GM18526 (cell line): Measurements from ENCODE around the gene IFT43.

Experiments used
- POLR2A ChIP-seq: IDR thresholded peaks from 3 replicates; pipeline ENCODE4 v1.6.1; 2011; ENCODE audit not compliant: insufficient read length; ENCODE audit errors: extremely low read depth

Gene IFT43

DNA sequence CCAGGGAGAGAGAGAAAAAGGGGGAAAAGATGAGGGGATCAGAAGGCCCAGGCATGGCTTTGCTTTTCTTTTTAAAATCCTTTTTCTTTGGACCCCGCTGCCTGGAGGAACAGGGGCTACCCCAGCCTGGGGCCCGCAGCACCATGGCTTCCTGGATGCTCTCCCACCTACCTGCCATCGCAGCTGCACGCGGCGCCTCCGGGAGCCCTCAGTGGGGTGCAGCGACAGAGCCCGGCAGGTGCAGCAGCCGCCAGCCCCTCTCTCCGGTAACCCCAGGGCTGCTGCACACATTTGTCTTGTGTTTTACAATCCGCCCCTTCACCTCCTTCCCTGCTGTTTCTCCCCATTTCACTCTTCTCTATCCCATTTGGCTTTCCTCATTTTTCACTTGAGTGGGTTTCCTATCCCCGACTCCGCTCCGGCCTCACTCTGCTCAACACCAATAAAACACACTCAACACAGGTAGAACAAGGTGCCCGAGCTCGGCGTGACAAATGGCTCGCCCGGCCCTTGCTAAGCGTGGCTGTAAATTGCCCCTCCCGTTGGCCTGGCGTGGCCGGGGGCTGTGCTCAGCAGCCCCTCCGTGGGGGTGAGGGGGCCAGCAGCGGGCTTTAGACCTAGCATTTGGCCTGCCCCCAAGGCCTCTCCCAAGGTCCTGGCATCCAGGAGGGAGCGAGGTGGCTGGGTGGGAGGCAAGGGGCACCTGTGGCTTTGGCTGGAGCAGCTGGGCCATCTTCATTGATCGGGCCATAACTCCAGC is 113.5 kb downstream of the IFT43 start:
- TF ChIP-seq POLR2A, result no peak

- no peak for TF ChIP-seq POLR2A
These were observed 114.7 kb downstream of the IFT43 start for GRCh38 chr14:76100236-76100635.

DNA sequence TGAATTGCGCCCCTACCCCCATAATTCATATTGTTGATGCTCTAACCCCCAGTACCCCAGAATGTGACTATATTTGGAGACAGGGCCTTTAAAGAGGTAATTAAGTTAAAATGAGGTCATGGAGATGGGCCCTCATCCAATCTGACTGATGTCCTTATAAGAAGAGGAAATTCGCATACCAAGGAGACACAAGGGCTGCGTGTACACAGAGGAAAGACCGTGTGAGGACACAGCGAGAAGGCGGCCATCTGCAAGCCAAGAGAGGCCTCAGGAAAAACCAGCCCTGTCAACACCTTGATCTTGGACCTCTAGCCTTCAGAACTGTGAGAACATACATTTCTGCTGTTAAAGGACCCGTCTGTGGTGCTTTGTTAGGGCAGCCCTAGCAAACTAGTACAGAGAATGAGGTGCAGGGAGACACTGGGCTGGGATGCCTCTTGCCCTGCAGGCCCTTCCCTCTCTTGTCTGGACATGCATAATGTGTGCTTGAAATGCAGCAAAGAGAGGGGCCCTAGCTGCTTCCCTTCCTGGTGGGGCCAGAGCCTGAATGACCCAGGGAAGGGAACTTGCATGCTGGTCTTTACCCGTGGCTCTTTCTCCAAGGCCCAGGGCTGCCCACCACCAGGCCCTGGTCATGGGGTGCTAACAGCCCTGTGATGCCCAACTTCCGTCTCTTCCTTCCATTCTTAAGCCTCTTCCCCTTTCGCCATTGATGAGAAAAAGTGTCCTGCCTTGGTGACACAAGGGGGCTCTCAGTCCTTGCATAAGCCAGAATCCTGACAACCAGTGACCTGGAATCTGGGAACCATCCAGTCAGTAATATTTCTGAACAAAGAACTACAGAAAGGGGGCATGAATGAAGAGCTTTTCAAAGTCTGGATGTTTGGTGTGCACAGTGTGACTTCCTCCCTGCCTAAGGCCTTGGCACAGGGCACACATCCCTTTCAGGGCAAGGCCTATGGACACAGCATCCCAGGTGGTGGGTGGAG is 116.1 kb downstream of the IFT43 start:
- TF ChIP-seq POLR2A, result no peak

GRCh38 chr14:76104802-76105355 is 119.3 kb downstream of the IFT43 start:
- no peak for TF ChIP-seq POLR2A

- TF ChIP-seq POLR2A, result no peak
These were observed 120.6 kb downstream of the IFT43 start for GRCh38 chr14:76106188-76106587.

DNA sequence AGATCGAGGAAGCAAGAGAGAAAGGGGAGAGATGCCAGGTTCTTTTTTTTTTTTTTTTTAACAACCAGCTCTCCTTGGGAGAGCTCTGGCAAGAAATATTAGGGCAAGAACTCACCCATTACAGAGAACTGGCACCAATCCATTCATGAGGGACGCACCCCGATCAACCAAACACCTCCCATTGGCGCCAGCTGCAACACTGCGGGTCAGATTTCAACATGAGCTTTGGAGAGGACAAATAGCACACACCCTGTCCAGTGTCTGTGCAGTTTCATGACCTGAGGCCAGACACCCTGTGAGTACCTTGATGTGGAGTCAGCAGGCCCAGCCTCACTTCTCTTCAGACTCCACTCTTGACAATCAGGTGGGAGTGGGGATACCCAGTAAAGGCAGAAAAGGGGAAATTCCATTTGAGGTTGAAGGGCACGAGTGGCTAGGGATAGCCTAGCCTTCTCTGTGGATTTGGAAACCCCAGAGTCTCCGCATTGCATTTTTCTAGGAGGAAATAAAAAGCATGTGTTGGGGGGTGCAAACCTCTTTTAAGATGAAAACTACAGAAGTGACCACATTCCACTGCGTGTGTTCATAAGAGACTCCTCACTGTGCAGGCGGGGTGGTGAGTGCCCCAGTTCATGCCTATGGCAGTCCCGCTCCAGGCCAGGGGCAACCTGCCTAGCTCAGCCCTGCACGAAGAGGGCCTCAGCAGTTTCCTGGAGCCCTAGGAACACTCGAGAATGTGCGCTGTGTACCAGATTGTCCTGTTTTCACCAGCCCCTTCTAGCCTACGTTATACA is 123.7 kb downstream of the IFT43 start:
- no peak for TF ChIP-seq POLR2A

DNA sequence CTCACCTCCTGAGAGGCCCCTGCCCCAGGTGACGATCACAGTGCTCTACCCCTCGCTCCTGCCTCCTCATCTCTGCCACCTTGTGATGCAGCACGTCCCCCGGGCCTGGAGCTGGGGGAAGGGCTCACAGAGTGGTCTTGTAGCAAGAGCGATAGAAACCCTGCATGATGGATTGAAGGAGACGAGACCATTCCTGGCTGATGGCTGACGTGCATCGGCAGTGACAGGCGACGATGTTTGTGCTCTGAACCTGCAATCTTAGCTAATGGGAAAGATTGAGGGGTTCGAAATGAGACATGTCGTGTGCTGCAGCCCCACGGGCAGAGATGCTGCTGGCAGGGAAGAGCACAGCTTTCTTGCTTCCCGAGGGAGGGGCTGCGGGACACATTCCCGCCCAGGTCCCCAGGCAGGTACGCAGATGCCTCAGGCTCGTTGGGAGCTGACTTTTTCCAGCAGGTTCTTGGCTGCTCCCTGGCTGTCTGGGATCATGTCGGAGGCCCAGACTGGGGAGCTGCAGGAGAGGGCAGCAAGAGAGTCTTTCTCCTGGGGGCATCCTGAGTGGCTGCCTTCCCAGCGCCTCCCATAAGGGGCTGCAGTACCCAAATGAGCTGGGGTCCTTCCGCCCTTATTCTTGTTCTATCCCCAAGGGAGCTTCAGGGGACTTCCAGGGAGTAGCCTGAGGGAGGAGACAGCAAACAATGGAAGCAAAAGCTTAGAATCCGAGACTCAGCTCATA is 127.5 kb downstream of the IFT43 start:
- TF ChIP-seq POLR2A, result no peak

- no peak for TF ChIP-seq POLR2A
These were observed 128.1 kb downstream of the IFT43 start for GRCh38 chr14:76113691-76114090.

DNA sequence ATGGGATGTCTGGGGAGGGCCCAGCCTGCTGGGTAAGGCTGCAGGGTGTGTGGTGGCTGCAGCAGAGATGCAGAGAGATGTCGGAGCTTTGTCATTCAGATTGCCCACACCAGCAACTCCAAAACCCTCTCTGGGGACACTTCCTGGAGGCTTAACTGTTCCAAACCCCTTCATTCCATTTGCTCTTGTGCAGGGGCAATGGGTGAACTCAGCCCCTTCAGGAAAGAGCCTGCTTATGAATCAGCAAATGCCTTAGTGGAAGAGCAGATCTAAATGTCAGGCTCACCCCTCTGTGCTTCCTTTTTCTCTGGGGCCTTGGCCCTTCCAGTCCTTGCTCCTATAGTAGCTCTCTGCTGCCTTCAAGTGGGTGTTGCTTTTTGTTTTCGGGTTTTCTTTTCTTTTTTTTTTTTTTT is 129.5 kb downstream of the IFT43 start:
- TF ChIP-seq POLR2A, result no peak

DNA sequence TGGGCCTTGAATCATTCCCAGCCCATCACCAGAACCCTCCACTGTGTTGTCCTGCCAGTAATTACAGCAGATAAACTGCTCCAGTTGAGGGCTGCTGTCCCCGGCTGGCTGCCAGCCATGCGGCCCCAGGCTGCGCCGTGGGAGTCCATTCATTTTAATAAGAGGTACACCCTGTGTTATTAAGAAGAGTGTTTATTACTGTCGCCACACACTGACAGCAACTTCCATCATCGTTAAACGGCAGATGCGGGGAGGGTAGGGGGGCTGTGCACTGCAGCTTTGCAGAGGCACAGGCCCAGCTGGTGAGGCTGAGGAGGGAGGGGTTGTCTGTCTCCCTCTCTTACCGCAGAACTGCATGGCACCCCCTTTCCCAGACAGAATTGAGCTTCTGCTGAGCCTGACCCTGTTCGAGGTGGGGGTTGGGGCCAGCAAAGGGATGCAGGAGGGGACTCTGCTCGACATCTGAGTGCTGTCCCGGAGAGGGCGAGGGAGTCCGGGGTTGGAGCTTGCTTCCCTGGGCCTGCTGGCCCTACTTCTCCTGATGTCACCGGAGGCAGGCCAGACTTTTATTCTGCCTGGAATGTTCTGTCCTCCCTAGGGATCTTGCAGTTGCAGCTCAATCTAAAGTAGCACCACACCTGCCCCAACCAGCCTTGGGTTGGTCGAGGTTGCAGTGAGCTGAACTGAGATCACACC is 132.4 kb downstream of the IFT43 start:
- TF ChIP-seq POLR2A, result no peak

- TF ChIP-seq POLR2A, result no peak
These were observed 133.0 kb downstream of the IFT43 start for GRCh38 chr14:76118594-76118993.

DNA sequence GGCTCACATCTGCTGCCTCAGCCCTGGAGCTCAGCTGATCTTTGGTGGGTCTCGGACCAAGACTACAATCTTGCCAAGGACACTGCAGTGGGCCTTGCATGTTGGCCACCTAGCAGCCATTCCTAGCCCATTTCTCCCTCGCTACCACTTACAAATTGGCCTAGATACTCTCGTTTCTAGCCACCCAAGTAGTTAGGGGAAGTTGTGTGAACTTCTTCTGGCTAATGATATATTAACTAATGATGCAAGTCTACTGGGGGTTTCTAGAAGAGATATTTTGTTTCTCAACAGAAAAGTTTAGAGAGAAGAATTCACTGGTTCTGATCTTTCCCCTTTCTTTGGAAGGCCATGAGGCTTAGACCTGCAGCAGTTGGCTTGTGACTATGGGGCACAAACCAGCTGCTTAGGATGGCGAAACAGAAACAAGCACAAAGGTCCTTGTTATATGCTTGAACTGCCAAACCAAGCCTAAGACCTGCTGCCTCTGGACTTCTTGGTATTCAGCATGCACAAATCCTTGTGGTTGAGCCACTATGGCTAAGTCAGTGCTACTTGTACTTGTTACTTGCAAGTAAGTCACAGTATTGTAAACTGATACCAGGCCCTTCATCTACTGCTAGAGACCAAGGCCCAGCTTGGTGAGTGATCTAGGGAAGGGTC is 135.7 kb downstream of the IFT43 start:
- TF ChIP-seq POLR2A, result no peak

GRCh38 chr14:76123426-76124225 is 138.1 kb downstream of the IFT43 start:
- no peak for TF ChIP-seq POLR2A

DNA sequence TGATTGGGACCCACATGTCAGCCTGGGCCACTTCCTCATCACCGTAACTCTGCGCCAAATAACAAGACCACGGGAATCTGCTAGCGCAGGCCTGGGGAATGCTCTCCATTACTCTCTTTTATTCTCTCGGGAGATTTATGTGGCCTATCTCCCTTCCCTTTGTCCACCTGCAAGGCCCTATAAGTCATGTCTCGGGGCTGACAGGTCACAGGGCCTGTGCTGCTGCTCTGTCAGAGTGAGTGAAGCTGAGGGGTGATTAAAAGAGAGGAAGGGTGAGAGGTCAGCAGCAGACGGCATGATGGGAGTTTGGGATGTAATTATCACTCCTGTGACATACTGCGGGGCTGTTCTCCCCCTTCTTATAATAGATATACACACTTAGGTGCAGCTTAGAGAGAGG is 139.9 kb downstream of the IFT43 start:
- TF ChIP-seq POLR2A, result no peak
